Stimulated activated CD8-positive, alpha-beta memory T cell treated with anti-CD3 and anti-CD28 coated beads, Interleukin-12 subunit alpha, Interleukin-12 subunit beta, amount 100 ng/mL, for 4 hours (primary cell): ENCODE measurements around the gene FAM43A.

Source experiments
- DNase-seq: peaks from one replicate; pipeline ENCODE4 v3.0.0-alpha.2; 2020; ENCODE audit warnings: low read depth

FAM43A gene, protein sequence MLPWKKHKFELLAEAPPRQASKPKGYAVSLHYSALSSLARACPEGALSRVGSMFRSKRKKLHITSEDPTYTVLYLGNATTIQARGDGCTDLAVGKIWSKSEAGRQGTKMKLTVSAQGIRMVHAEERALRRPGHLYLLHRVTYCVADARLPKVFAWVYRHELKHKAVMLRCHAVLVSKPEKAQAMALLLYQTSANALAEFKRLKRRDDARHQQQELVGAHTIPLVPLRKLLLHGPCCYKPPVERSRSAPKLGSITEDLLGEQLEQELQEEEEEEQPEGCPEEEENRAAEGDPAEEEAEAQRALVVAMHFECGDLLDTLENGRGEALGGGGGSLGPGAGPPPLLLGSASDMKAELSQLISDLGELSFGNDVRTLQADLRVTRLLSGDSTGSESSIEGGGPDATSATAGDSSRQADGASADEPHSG

DNA sequence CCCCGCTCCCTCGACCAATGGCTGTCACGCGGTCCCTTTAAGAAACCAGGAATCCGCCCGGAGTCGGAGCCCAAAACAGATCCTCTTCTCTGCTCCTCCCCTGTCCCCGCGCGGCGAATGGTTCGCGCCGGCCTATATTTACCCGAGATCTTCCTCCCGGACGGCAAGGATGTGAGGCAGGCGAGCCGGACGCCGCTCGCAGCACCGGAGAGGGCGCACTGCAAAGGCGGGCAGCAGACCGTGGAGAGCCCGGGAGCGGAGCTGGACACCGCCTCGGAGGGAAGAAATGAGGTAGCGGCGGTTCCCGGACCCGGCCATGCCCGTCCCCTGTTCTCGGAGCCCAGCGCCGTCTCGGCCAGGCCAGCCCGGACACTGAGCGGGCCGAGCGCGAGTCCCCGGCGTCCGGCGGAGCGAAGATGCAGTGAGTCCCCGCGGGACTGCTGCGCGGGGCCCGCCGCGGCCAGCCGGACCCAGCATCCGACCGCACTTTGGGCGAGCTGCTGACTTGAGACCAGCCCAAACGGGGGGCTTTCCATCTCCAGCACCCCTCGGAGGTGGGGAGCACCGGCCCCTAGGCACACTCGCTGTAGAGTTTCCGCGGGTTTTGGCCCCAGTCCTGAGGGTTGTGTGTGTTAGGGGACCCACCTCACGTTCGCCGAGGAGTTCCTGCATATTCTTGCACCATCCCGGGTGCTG lies at the start of gene FAM43A:
Gene FAM43A (plus strand): TSS at position 166 of the 696 bp plus-strand sequence. CDS start 944 bp downstream, outside the sequence.
- peak; percentile 55 for DNase-seq

- DNase-seq = no peak
Measured at GRCh38 chr3:194637066-194637465, 48.6 kb upstream of the FAM43A start.

DNA sequence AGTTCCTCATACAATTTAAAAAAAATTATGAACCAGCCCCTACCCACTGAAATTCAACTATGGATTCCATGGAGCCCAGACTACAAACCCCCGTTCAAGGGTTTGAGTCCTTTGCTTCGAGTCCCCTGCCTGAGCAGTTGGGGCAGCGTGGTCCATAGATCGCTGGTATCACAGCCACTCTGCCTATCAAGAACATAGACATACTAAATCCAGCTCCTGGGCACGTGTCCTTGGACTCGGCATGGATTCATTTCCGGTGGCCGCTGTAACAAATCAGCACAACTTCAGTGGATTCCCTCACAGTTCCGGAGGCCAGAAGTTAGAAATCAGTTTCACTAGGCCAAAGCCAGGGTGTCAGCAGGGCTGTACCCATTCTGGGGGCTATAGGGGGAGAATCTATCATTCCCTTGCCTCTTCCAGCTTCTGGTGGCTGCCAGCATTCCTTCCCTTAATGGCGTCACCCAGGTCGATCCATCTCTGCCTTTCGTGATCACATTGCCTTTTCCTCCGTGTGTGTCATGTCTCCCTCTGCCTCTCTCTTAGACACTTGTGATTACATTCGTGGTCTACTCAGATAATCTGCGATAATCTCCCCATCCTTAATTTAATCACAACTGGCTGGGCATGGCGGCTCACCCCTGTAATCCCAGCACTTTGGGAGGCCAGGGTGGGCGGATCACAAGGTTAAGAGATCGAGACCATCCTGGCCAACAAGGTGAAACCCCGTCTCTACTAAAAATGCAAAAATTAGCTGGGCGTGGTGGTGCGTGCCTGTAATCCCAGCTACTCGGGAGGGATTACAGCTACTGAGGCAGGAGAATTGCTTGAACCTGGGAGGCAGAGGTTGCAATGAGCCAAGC lies 47.9 kb upstream of the FAM43A start:
- DNase-seq = no peak

DNA sequence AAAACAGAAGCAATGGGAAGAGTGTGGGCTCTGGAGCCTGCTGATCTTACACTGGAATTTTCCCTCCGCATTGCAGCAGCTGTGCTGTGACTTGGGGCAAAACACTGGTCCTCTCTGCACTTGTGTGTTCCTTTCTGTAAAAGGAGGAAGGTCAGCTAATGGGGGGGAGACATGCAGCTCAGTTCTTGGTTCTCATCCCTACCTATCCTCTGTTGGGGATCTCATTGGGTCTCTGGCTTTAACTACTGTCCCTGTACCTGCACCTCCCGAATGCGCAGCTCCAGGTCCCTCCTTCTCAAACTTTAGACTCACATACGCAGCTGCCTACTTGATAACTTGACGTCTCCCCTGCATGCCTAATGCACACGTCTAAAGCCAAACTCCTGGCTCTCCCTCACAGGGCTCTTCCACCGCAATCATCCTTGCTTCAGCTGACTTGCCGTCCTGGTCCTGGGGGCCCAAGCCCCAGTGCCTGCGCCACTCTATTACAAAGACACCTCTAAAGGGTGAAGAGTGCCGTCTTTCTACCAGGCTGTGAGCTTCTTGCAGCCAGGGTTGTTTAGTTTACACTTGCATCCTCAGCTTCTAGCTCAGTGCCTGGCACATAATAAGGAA lies 46.6 kb upstream of the FAM43A start:
- no peak for DNase-seq

DNA sequence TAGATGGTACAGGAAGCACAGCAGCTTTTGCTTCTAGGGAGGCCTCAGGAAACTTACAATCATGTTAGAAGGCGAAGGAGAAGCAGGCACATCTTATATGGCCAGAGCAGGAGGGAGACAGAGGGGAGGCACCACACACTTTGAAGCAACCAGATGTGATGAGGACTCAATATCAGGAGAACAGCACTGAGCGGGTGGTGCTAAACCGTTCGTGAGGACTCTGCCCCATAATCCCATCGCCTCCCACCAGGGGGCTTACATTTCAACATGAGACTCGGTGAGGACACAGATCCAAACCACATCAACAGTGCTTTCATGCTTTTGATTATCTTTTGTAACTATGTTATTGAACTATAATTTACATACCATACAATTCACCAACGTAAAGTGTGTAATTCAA lies 44.9 kb upstream of the FAM43A start:
- DNase-seq = no peak

DNA sequence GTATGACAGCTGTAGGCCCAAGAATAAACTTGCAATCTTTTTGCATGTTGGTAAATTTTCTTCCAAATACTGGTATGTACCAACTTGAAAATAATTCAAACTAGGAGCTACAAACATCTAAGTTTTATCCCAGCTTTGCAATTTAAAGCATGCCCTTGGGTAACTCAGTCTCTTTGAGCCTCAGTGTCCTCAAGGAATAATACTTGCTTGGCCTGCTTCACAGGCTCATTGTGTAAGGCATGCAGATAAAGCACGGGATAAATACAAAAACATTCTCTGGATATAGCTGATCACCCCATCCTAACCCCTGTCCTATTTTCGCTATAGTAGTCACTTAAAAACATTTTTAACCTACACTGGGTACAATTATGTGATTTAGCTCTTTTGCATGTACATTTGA lies 42.9 kb upstream of the FAM43A start:
- DNase-seq = no peak

DNA sequence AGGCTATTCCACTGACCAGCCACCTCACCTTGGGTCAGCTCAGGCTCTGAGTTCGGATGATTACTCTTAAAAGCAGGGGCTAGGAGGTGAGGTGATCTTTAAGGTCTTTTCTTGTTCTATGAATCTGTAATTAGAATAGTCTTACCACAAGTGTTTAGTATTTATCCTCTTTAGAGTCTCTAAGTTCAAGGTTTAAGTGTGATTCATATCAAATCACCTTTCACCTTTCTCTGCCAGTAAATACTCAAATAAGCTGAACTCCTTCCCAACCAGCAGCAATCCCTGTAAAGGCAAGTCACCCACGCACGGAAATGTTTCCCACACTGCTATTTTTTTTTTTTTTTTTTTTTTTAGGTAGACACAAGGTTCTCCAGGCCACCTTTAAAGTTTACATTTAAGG lies 37.9 kb upstream of the FAM43A start:
- no peak for DNase-seq

DNA sequence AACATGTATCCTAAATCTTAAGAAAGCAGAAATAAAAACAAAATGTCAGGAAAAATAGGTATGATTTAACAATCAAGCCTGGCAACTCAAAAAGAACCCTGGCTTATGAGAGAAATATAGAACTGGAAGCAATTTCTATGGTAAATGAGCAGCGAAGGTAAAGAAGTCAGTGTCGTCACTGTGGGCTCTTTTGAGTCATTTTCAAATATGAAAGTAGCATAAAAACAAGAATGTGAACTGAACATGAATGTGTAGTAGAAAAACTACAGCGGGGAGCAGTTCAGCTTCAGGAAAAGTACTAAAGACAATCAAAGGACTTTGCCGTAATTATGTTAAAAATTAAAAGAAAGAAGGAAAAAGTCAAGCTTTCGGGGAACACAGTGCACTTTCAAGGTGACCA lies 31.2 kb upstream of the FAM43A start:
- DNase-seq = no peak

- no peak for DNase-seq
Measured at GRCh38 chr3:194657439-194657838, 28.2 kb upstream of the FAM43A start.

- no peak for DNase-seq
Measured at GRCh38 chr3:194658477-194659242, 27.0 kb upstream of the FAM43A start.

GRCh38 chr3:194659778-194660177 lies 25.9 kb upstream of the FAM43A start:
- no peak for DNase-seq

- DNase-seq = no peak
Measured at GRCh38 chr3:194661374-194661773, 24.3 kb upstream of the FAM43A start.

DNA sequence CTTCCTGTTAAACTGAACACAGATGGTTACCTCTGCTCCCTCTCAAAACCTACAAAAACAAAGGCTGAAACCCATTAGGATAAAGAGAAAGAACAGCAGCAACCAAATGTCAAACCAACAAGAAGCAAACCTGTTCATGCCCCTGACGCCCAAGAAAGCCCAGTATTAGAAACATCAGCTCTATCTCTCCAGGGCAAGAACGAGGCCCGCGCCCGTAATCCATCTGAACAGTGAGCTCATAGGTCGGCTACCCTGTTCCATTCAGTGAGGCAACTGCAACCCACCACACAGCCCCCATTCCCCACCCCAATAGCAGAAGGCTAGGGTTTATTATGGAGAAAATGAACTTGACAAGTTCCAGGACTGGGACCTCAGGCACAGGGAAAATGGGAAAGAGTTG lies 23.7 kb upstream of the FAM43A start:
- DNase-seq = no peak

DNA sequence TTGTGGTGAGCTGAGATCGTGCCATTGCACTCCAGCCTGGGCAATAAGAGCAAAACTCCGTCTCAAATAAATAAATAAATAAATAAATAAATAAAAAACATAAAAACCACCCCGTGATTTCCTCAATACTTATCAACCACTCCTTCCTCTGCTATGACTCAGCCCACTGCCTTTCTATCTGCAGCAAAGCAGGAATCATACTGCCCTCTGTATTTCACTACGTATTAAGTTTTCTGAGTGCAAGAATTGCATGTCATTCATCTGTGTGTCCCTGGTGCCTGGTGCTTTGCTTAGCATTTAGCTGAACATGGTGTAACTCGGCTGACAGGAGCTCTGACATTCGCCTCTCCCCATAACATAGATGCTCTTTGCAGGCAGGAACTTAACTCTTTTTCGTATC lies 20.8 kb upstream of the FAM43A start:
- DNase-seq = no peak

DNA sequence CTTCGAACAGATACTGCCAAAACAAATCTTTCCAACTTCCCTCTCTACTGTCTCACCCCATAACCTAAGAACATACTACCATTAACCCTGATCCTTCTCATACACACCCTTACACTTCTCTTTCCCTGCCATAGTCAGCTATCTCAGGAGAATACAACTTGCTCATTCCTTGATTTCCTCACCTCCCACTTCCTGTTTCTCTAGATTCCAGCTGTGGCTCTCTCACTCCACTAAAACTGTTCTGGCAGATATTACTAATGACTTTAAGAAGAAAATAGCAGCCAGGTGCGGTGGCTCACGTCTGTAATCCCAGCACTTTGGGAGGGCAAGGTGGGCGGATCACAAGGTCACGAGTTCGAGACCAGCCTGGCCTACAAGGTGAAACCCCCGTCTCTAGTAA lies 18.3 kb upstream of the FAM43A start:
- DNase-seq = no peak

DNA sequence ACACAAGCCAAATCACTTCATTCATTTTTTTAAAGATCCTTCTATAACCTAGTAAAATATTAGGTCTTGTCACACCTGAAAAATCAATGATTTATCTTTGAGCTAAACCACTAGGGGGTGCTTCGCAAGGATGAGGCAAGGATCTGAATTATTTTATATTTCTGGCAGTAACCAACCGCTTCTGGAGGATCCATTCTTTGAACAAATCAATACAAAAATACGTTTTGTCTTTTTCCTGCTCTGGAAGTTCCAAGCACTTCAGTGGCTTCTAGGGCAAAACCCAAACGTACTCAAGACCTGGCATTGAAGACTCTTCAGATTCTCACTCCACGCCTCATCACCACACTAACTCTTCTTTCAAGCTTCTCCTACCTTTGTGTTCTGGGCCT lies 14.2 kb upstream of the FAM43A start:
- no peak for DNase-seq

DNA sequence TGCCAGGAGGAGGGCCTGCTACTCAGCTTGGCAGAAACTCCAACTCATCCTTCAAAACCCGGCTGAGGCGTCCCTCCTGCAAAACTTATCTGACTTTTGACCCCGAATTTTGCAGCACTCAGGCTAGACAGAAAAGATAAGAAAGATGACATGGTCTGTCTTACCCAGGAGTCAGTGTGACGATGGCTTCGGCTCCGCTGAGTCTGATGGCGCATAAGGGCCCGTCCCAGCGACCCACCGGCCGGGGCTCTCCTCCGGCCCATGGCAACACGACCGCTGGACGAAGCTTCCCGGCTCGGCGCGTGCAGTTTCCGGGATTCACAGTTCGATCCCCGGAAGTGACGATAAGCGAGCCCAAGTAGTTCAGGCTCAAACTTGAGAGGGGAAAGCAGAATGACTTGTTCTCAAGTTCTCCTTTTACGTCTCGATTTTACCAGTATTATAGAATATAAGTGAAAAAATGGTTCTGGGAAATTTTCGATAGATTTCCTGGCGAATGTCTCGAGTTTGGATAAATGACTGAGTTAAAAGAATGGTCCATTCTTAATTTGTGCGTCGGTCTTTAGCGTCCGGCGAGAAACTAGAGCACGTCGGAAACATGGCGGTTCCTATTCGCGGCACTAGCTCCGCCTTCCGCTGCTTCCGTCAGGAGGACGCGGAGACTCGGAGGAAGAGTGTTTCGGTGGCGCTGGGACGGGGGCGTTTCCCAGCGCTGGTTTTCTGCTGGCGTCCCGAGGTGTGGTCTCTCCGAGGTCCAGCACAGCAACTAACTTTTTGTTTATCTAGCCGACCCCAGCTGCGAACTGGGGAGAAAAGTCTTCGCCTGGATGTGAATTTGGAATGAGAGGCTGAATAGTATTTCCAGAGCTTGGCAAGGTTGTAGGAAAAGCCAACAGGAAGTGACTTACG lies 13.5 kb upstream of the FAM43A start, which contains the start of gene LSG1:
Gene LSG1 (minus strand): TSS at position 292 of the 909 bp plus-strand sequence. CDS start 29 bp downstream, at position 263.
- peak; percentile 78 for DNase-seq

GRCh38 chr3:194672876-194673275 lies 12.8 kb upstream of the FAM43A start:
- DNase-seq = no peak

DNA sequence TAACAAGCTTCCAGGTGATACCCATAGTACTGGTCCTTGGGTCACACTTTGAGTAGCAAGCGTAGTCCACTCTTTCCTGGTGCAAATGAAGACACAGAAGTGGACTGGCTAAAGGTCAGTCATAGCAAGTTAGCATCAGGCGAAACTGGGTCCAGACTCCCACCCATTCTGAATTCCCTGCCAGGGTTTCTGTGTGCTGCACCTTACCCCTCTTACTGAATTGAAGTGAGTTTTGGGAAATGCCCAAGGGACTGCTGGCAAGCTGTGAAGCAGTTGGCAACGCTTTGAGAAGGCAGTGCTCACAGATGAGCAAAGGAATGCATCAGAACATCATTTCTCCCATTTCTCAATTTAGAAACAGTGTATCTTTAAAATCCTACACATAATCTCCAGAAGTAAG lies 11.9 kb upstream of the FAM43A start:
- DNase-seq = no peak

GRCh38 chr3:194675081-194675640 lies 10.5 kb upstream of the FAM43A start:
- peak; percentile 19 for DNase-seq
